ENCODE data around the gene DPM2. TPM values are rescaled to one million over a fixed set of nuclear protein-coding genes. Genes with fewer than 3 reads are reported as not detected.

DPM2 gene
- total RNA-seq, 1 donor from 2014 or later, result 34.0 TPM

- H3K4me1 Mint-ChIP-seq (ENCODE audit: low read depth), result peaks cover 28% of the 10 kb centered on the region
- peak overlapping the region; percentile 49 for H3K27ac Mint-ChIP-seq
- H3K27me3 Mint-ChIP-seq, result no peaks in the 10 kb centered on the region
- no peak for TF ChIP-seq CTCF (IDR thresholded peaks at IDR 0.05; ENCODE audit: unreplicated experiment)
- H3K36me3 Mint-ChIP-seq (ENCODE audit: insufficient read depth), result no peaks in the 10 kb centered on the region
- no peak overlapping the region for H3K4me3 Mint-ChIP-seq (ENCODE audit: low read depth)
- no peak for DNase-seq (ENCODE audit: low spot score, unreplicated experiment)
- H3K9me3 Mint-ChIP-seq (ENCODE audit: low read depth), result no peaks in the 10 kb centered on the region
Measured at GRCh38 chr9:127971357-127972235, 33.9 kb upstream of the DPM2 start.

- Mint-ChIP-seq H3K4me1 (ENCODE audit: low read depth) (peaks cover 23% of the 10 kb centered on the region), H3K27me3 (no peaks in the 10 kb centered on the region), H3K4me3 (ENCODE audit: low read depth) (no peak overlapping the region), H3K36me3 (ENCODE audit: insufficient read depth) (no peaks in the 10 kb centered on the region), H3K9me3 (ENCODE audit: low read depth) (no peaks in the 10 kb centered on the region), H3K27ac (peak overlapping the region; percentile 19)
- no peak for TF ChIP-seq CTCF (IDR thresholded peaks at IDR 0.05; ENCODE audit: unreplicated experiment)
- DNase-seq (ENCODE audit: low spot score, unreplicated experiment), result no peak
Measured at GRCh38 chr9:127970401-127971313, 33.0 kb upstream of the DPM2 start.

- H3K9me3 Mint-ChIP-seq (ENCODE audit: low read depth), result no peaks in the 10 kb centered on the region
Measured at GRCh38 chr9:127968700-127969383, 31.2 kb upstream of the DPM2 start.

GRCh38 chr9:127968042-127968441 is 30.4 kb upstream of the DPM2 start:
- Mint-ChIP-seq H3K4me3 (ENCODE audit: low read depth) (no peak overlapping the region), H3K27ac (peak overlapping the region; percentile 76), H3K36me3 (ENCODE audit: insufficient read depth) (no peaks in the 10 kb centered on the region), H3K27me3 (no peaks in the 10 kb centered on the region), H3K4me1 (ENCODE audit: low read depth) (peaks cover 24% of the 10 kb centered on the region), H3K9me3 (ENCODE audit: low read depth) (no peaks in the 10 kb centered on the region)
- DNase-seq (ENCODE audit: low spot score, unreplicated experiment), result no peak
- no peak for TF ChIP-seq CTCF (IDR thresholded peaks at IDR 0.05; ENCODE audit: unreplicated experiment)

More at GRCh38 chr9:127968700-127969383, 31.2 kb upstream of the DPM2 start:
- no peak for TF ChIP-seq CTCF (IDR thresholded peaks at IDR 0.05; ENCODE audit: unreplicated experiment)
- no peak for DNase-seq (ENCODE audit: low spot score, unreplicated experiment)
- peak overlapping the region; percentile 76 for H3K27ac Mint-ChIP-seq
- no peaks in the 10 kb centered on the region for H3K27me3 Mint-ChIP-seq
- peaks cover 20% of the 10 kb centered on the region for H3K4me1 Mint-ChIP-seq (ENCODE audit: low read depth)
- no peaks in the 10 kb centered on the region for H3K36me3 Mint-ChIP-seq (ENCODE audit: insufficient read depth)
- H3K4me3 Mint-ChIP-seq (ENCODE audit: low read depth), result no peak overlapping the region

Measured in progenitor cell of endocrine pancreas (in vitro differentiated cells).